Mucosa of gallbladder (tissue), 1 donor: ENCODE data around the gene TTC38. TPM values are rescaled to one million over a fixed set of nuclear protein-coding genes. Genes with fewer than 3 reads are reported as not detected.

Experiments
- DNase-seq: peaks from one replicate; pipeline ENCODE4 v3.0.0-alpha.2; 2020; ENCODE audit warnings: low spot score
- total RNA-seq: library from RNA; stranded (reverse); gene quantifications from one replicate; pipeline ENCODE4 v1.2.1, GENCODE V29; 2021
- donor health status: DM: no; HTN: no; CAD: no.

Gene TTC38
- total RNA-seq, 1 donor from 2014 or later, result 90.4 TPM

DNA sequence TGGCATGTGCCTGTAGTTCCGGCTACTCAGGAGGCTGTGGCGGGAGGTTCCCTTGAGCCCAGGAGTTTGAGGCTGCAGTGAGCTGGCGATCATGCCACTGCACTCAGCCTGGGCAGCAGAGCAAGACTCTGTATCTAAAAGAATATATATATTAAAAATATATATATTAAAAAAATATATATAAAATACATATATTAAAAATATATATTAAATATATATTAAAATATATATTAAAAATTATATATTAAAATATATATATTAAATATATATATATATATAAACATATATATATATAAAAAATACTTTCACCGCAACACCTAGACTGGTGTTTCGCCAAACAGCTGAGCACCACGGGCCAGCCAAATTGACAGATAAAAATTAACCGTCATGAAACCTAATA is 8.8 kb downstream of the TTC38 start:
- DNase-seq, result no peak

- no peak for DNase-seq
Observed at GRCh38 chr22:46278656-46279645, 11.1 kb downstream of the TTC38 start.

GRCh38 chr22:46280063-46280817 is 12.4 kb downstream of the TTC38 start:
- DNase-seq, result no peak

DNA sequence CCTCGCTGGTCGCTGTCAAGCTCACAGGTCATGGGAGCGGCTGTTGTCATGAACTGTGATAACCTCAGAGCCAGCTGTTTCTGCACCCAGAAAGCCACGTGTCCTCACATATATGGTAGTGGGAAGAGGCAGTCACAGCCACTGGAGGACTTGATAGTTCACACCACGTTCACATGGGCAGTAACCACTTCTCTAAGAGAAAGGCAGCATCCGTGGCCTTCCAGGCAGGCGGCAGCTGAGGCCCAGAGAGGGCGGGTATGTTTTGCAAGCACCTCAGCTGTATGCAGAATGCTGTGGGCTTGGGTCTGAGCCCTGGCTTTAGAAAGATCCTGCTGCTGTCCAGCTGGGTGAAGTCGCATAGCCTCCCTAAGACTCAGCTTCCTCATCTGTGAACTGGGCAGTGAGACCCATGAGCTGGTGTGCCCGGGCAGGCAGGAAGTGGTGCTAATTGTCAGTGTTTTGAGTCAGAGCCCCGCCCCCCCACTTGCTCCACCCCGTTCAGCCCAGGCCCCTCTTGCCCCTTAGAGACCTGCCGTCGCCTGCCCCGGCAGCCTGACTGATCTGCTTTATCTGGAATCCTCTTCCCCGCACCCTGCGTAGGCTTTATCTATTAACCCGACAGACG is 13.3 kb downstream of the TTC38 start:
- DNase-seq, result peak; percentile 24

- no peak for DNase-seq
Observed at GRCh38 chr22:46281866-46282678, 14.3 kb downstream of the TTC38 start.

DNA sequence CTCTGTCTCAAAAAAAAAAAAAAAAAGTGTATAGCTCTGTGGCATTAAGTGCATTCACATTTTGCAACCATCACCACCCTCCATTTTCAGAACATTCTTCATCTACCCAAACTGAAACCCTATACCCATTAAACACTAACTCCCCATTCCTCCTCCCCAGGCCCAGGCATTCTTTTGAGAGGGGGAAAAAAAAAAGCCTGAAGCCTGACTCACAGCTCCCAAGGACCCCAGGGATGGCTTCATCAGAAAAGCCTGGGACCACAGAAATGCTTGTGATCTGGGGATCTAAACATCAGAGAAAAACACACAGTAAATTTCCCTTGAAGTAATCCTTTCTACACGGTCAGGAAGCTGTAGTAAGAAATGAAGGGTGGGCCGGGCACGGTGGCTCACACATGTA is 18.2 kb downstream of the TTC38 start:
- no peak for DNase-seq

GRCh38 chr22:46286941-46287872 is 19.4 kb downstream of the TTC38 start:
- no peak for DNase-seq

GRCh38 chr22:46287873-46288751 is 20.3 kb downstream of the TTC38 start:
- DNase-seq, result peak; percentile 49

DNA sequence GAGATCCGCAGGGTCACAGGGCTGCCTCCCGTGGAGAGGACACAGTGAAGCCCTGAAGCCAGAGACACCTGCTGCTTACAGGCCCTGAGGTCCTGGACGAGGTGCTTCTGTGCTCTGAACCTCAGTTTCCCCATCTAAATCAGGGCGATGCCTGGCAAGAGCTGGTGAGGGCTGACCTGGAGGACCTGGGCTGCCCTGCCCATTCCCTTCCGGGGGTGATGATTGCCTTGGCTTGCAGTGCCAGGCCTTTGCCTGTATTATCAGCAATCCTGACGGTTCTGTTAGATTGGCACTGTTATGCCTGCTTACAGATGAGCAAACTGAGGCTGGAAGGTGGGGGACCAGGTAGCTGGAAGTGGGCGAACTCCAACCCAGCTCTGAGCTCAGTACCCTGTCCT is 21.0 kb downstream of the TTC38 start:
- DNase-seq, result no peak

DNA sequence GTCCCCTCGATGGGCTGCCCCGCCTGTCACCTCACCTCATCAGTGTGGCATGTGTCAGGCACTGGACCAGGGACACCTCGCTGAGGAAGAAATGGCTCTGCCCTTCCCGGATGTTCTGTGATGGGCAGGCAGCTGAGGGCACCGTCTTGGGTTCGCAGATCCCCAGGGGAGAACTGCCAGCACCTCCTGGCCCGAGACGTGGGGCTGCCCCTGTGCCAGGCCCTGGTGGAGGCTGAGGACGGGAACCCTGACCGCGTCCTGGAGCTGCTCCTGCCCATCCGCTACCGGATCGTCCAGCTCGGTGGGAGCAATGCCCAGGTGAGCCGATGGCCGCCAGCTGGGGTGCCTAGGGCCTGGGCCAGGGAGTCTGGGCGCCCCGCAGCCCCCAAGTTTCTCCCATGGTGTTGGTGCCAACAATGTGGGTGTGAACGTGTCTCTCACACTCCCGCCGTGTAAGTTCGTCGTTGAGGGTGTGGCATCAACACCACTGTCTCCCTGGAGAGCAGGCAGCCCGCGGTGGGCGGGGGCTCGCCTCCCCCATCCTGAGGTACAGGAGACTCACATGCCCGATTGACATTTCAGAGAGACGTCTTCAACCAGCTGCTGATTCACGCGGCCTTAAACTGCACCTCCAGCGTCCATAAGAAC is 21.6 kb downstream of the TTC38 start:
- no peak for DNase-seq

GRCh38 chr22:46290121-46290842 is 22.5 kb downstream of the TTC38 start:
- no peak for DNase-seq

DNA sequence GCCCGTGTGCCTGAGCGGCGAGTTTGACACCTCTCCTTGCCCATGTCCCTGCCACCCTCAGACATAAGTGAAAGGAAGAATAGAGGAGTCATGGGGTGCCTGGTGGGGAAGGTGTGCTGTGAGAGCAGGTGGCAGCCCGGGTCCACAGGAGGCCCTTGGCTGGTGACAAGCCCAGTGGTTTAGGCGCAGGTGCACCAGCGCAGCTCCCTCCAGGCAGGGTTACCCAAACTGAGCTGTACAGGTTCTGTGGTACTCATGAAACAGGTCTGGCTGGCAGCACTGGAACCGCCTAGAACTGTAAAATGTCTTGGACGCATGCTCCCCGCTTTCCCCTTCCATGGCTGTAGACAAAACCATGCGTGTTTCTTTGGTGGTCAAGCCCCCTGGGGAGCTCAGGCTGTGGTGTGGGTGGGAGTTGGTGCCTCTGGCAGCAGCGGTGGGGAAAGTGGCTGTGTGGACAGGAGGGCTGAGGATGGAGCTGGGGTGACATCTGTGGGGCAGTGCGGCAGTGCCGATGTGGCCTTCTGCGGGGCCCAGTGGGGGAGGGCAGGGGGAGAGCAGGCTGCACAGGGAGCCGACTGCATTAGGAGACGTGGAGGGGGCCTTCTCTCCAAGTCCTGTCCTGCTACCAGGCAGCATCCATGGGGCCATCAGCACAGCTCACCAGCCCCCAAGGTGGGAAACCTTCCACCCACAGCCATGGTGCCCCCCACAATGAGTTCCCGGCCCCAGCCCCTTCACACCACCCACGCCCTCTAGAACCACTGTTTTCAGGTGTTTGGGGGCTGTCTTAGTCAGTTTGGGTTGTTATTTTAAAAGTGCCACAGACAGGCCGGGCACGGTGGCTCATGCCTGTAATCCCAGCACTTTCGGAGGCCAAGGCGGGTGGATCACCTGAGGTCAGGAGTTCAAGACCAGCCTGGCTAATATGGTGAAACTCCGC is 23.3 kb downstream of the TTC38 start:
- no peak for DNase-seq

- DNase-seq, result no peak
Observed at GRCh38 chr22:46292173-46292572, 24.4 kb downstream of the TTC38 start.

DNA sequence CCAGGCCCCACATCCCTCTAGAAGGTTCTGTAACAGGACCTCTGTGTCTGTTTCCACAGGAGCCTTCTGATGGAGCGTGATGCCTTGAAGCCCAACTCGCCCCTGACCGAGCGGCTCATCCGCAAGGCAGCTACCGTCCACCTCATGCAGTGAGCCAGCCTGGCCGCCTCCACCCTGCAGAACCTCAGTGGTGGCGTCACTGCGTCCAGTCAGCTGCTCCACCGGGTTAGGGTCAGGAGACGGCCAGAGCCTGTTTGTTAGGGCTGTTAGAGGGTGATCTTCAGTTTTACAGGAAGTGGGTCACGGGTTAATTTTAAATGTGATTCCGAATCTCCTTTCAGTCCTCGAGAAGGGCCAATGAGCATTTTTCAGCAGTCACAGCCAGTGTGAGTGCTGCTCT is 24.9 kb downstream of the TTC38 start:
- peak; percentile 28 for DNase-seq

DNA sequence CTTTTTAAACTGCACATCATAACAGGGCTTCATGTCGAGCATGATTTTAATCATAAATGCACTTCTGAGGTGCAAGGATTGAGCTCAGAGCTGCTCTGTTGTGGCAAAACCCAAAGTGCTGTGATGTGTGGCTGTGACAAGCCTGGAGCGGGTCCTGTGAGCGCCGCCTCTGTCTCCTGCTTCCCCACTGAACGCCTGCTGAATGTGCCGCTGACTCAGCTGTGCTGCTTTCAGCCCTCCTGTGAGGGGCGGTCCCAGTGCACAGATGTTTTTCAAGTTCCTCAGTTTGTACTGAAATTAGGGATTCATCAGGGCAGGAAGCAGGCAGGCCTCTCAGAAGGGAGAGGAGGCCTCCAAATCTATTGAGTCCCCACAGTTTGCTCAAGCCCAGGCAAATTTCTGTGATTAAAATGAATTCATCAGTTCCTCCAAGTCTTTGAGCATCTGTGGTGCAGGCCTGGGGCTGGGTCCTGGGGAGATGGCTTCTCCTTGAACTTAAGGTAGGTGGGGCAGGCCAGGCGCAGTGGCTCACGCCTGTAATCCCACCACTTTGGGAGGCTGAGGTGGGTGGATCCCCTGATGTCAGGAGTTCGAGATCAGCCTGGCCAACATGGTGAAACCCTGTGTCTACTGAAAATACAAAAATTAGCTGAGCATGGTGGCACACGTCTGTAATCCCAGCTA is 25.9 kb downstream of the TTC38 start:
- peak; percentile 45 for DNase-seq

- no peak for DNase-seq
Observed at GRCh38 chr22:46294784-46295183, 27.0 kb downstream of the TTC38 start.
